Measurements from ENCODE around the gene RAD50.
"Not testable (repeated sequence)": the region's sequence is repeated elsewhere in the genome, so short reads cannot be mapped to it uniquely, and the experiment has no call there.

RAD50 gene

DNA sequence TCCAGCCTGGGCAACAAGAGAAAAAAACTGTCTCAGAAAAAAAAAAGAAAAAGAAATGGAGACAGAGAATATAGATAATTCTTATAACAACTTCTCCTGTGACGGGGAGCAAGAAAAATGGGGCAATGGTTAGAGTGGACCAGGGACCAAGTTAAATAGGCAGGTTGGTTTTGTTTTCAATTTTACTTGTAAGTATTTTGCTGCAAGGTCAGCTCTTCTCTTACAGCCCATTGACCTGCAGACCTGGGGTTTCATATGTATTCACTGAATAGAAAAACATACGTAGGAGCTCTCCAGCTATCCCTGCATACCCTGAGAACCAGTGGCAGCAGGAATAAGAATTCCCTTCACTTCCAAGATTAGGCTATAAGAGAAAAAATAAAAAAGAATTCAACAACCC is 72.0 kb downstream of the RAD50 start:
- no peaks in the 10 kb centered on the region for H3K36me3 ChIP-seq
- no peaks in the 10 kb centered on the region for H3K27me3 ChIP-seq
- TF ChIP-seq, protein P1, sequence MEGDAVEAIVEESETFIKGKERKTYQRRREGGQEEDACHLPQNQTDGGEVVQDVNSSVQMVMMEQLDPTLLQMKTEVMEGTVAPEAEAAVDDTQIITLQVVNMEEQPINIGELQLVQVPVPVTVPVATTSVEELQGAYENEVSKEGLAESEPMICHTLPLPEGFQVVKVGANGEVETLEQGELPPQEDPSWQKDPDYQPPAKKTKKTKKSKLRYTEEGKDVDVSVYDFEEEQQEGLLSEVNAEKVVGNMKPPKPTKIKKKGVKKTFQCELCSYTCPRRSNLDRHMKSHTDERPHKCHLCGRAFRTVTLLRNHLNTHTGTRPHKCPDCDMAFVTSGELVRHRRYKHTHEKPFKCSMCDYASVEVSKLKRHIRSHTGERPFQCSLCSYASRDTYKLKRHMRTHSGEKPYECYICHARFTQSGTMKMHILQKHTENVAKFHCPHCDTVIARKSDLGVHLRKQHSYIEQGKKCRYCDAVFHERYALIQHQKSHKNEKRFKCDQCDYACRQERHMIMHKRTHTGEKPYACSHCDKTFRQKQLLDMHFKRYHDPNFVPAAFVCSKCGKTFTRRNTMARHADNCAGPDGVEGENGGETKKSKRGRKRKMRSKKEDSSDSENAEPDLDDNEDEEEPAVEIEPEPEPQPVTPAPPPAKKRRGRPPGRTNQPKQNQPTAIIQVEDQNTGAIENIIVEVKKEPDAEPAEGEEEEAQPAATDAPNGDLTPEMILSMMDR (IDR thresholded peaks at IDR 0.05), result no peak
- no peak overlapping the region for H3K27ac ChIP-seq
- H3K4me1 ChIP-seq (ENCODE audit: control insufficient read depth in 1 of 2, insufficient read depth in 1 of 2, low read depth in 1 of 2, low read length in 1 of 2), result no peaks in the 10 kb centered on the region
- no peaks in the 10 kb centered on the region for H3K9me3 ChIP-seq
- H3K4me3 ChIP-seq (ENCODE audit: low read depth in 1 of 2, low read length in 1 of 2), result no peak overlapping the region

DNA sequence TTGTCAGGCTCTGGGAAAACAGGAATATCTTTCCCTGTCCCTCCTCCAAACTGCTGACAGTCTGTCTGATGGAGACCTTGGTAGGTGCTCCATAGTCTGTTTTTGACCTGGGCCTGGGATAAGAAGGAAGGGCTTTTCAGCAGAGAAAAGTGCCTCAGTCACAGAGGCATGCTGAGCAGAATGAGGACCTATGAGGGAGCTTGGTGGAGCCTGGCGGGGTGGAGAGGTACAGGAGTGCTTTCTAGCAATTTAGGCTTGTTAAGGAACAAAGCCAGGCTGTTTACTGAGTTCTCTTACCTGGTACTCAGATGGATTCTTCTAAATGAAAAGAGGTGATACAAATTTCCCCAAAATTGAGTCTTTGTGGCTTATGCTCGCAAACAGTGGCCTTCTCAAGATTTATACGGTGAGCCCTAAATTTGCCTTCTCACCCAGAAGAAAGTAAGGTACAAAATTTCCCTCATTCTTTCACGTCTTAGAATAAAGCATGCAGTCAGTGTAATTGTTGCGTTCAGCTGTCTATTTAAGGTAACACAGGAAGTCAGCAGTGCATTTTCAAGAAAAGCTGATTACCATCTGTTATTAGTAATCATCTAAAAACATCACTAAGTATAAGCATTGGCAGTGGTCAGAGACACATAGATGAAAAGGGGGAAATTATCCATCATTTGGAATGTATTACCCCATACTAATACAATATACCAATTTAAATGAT is 72.6 kb downstream of the RAD50 start:
- no peak overlapping the region for H3K27ac ChIP-seq
- H3K27me3 ChIP-seq, result no peaks in the 10 kb centered on the region
- H3K36me3 ChIP-seq, result no peaks in the 10 kb centered on the region
- H3K9me3 ChIP-seq, result no peaks in the 10 kb centered on the region
- H3K4me3 ChIP-seq (ENCODE audit: low read depth in 1 of 2, low read length in 1 of 2), result no peak overlapping the region
- TF ChIP-seq, protein P1 (IDR thresholded peaks at IDR 0.05), result no peak
- no peaks in the 10 kb centered on the region for H3K4me1 ChIP-seq (ENCODE audit: control insufficient read depth in 1 of 2, insufficient read depth in 1 of 2, low read depth in 1 of 2, low read length in 1 of 2)

DNA sequence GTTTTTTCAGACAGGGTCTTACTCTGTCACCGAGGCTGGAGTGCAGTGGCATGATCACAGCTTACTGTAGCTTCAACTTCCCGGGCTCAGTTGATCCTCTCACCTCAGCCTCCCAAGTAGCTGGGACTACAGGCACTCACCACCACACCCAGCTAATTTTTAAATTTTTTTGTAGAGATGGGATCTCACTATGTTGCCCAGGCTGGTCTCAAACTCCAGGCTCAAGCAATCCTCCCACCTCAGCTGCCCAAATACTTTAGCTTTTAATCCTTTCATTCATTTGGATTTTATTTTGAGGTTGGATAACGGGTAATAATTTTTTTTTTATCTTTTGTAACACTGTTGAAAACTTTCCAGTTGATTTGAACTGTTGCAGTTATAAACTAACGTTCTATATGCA is 76.8 kb downstream of the RAD50 start:
- not testable (repeated sequence) for H3K27me3 ChIP-seq, H3K36me3 ChIP-seq

DNA sequence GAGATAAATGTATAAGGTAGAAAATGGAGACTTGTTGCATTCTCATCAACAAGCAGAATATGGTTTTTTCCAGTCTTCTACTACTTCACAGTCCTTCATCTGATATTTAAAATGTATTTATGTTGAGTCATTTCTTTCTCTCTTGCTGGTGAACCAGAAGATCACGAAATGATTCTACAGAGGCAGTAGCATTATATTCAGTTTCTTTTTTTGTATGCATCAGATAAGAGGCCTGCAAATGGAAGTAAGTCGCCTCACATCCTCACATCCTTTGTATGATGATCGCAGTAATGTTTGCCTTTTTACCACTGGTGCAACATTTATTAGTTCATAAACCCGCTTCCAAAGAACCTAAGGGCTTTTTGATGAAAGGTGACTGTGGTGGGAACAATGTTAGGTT is 79.1 kb downstream of the RAD50 start:
- Histone ChIP-seq H3K27ac (no peak overlapping the region), H3K9me3 (no peaks in the 10 kb centered on the region), H3K4me3 (ENCODE audit: low read depth in 1 of 2, low read length in 1 of 2) (no peak overlapping the region), H3K36me3 (peaks cover 11% of the 10 kb centered on the region), H3K4me1 (ENCODE audit: control insufficient read depth in 1 of 2, insufficient read depth in 1 of 2, low read depth in 1 of 2, low read length in 1 of 2) (peaks cover 12 to 13% of the 10 kb centered on the region in 2 experiments), H3K27me3 (no peaks in the 10 kb centered on the region)
- TF ChIP-seq, protein P1 (IDR thresholded peaks at IDR 0.05), result no peak

More for the DNA sequence above, 76.8 kb downstream of the RAD50 start:
- H3K27ac ChIP-seq; H3K9me3 ChIP-seq; H3K4me3 ChIP-seq (ENCODE audit: low read depth in 1 of 2, low read length in 1 of 2); H3K4me1 ChIP-seq (ENCODE audit: control insufficient read depth in 1 of 2, insufficient read depth in 1 of 2, low read depth in 1 of 2, low read length in 1 of 2): not testable (repeated sequence)

DNA sequence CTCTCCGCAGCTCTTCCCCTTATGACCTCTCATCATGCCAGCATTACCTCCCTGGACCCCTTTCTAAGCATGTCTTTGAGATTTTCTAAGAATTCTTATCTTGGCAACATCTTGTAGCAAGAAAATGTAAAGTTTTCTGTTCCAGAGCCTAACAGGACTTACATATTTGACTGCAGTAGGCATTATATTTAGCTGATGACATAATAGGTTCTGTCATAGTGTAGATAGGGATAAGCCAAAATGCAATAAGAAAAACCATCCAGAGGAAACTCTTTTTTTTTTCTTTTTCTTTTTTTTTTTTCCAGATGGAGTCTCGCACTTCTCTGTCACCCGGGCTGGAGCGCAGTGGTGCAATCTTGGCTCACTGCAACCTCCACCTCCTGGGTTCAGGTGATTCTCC is 80.5 kb downstream of the RAD50 start:
- Histone ChIP-seq H3K4me3 (ENCODE audit: low read depth in 1 of 2, low read length in 1 of 2) (no peak overlapping the region), H3K27ac (no peak overlapping the region), H3K9me3 (no peaks in the 10 kb centered on the region), H3K36me3 (peaks cover 11% of the 10 kb centered on the region), H3K27me3 (no peaks in the 10 kb centered on the region), H3K4me1 (ENCODE audit: control insufficient read depth in 1 of 2, insufficient read depth in 1 of 2, low read depth in 1 of 2, low read length in 1 of 2) (peaks cover 19 to 22% of the 10 kb centered on the region in 2 experiments)
- TF ChIP-seq, protein P1 (IDR thresholded peaks at IDR 0.05), result no peak

DNA sequence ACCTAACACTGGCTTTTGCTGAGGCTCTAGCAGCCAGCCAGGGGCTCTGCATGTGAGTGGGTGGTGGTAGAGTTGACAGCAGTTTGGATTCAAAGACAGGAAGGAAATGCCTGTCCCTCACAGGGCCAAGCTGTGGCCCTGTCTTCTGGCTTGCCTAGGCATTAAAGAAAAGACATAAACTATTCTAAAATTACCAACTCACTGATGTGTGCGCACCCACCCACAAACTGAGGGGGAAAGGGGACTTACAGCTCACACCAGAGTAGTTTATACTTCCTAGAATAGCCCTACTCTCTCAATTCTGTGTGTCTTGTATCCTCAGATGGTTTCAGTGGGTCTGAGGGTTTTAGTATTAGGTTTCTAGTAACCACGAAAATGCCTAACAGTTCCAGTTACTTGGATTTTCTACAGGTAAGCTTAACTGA is 82.9 kb downstream of the RAD50 start:
- Histone ChIP-seq H3K27ac (no peak overlapping the region), H3K9me3 (no peaks in the 10 kb centered on the region), H3K4me3 (ENCODE audit: low read depth in 1 of 2, low read length in 1 of 2) (no peak overlapping the region), H3K4me1 (ENCODE audit: control insufficient read depth in 1 of 2, insufficient read depth in 1 of 2, low read depth in 1 of 2, low read length in 1 of 2) (peaks cover 19 to 22% of the 10 kb centered on the region in 2 experiments), H3K27me3 (no peaks in the 10 kb centered on the region), H3K36me3 (peaks cover 15% of the 10 kb centered on the region)
- TF ChIP-seq, protein P1 (IDR thresholded peaks at IDR 0.05), result no peak

Data from neutrophil (primary cell).